GM12874 (cell line): ENCODE measurements around the gene PLPPR3.

ENCODE experiments used
- TF ChIP-seq, protein P1 (sequence below): IDR thresholded peaks from 2 replicates; pipeline ENCODE4 v1.5.1; 2011; ENCODE audit warnings: low read depth, mild to moderate bottlenecking, control low read depth, low read length, moderate library complexity; ENCODE audit not compliant: insufficient read depth

PLPPR3 gene

DNA sequence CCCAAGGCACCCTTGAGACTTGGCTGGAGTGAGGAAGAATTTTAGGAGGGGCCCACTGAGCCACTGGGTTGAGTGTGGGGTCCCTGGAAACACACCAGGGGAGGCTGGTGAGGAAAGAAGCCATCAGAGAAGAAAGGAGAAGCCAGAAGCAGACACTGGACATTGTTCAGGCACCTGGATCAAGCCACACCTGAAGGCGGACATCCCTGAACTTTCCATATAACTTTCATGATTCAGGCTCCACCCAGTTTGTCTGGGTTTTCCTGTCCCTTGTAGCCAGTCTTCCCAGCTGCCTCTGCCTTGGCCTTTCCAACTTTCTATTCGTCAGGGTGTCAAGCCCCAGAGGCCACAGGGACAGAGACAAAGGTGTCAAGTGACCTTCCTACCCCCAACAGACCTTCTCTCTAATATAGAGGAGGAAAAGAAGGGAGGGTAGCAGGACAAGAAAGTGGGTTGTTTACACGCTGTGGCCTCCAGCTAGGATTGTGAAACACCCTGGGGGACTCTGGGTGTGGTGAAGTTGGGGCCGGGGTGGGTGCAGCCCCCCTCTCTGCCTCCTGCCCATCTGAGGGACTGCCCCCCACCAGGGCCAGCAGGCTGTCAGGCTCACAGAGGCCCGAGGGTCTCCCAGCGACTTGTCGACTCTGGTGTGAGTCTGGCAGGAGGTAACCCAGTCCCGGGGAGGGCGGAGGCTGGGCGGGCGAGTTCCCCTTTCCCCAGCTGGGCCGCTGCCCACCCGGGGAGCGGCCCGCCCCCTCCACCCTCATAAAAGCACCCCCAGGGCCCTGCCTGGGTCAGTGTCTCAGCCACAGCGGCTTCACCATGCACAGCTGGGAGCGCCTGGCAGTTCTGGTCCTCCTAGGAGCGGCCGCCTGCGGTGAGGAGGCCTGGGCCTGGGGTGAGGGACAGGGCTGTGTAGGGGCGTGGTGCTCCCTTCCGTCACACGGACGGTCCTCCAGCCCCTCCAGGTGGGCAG, 37.4 kb upstream of the PLPPR3 start, which contains the start of gene CFD:
Gene CFD, plus strand, starts transcription at position 797 of the 976 bp plus-strand sequence. Its CDS starts 26 bp downstream, at position 823.
- TF ChIP-seq, protein P1, sequence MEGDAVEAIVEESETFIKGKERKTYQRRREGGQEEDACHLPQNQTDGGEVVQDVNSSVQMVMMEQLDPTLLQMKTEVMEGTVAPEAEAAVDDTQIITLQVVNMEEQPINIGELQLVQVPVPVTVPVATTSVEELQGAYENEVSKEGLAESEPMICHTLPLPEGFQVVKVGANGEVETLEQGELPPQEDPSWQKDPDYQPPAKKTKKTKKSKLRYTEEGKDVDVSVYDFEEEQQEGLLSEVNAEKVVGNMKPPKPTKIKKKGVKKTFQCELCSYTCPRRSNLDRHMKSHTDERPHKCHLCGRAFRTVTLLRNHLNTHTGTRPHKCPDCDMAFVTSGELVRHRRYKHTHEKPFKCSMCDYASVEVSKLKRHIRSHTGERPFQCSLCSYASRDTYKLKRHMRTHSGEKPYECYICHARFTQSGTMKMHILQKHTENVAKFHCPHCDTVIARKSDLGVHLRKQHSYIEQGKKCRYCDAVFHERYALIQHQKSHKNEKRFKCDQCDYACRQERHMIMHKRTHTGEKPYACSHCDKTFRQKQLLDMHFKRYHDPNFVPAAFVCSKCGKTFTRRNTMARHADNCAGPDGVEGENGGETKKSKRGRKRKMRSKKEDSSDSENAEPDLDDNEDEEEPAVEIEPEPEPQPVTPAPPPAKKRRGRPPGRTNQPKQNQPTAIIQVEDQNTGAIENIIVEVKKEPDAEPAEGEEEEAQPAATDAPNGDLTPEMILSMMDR = no peak

DNA sequence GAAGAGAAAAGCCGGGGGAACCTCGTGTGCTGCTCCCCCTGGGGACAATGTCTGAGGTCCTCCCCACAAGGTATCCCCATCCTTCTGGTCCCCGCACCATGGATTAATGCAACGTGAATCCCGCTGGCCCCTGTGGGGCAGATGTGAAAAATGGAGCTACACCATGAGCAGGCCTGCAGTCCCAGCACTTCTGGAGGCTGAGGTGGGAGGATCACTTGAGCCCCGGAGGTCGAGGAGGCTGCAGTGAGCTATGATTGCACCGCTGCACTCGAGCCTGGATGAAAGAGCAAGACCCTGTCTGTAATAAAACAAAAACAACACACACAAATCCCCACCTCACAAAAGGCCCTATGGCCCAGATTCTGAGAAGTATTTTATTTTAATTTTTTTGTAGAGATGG, 36.5 kb upstream of the PLPPR3 start:
- TF ChIP-seq, protein P1 = no peak

DNA sequence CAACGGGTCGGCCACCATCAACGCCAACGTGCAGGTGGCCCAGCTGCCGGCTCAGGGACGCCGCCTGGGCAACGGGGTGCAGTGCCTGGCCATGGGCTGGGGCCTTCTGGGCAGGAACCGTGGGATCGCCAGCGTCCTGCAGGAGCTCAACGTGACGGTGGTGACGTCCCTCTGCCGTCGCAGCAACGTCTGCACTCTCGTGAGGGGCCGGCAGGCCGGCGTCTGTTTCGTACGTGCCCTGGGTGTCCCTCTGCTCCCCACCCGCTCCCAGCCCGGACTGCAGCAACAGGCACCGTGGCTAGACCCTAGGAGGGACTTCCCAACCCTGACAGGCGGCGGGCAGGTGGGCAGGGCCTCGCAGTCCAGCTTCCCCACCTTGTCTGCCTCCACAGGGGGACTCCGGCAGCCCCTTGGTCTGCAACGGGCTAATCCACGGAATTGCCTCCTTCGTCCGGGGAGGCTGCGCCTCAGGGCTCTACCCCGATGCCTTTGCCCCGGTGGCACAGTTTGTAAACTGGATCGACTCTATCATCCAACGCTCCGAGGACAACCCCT, 33.9 kb upstream of the PLPPR3 start:
- TF ChIP-seq, protein P1 = no peak

DNA sequence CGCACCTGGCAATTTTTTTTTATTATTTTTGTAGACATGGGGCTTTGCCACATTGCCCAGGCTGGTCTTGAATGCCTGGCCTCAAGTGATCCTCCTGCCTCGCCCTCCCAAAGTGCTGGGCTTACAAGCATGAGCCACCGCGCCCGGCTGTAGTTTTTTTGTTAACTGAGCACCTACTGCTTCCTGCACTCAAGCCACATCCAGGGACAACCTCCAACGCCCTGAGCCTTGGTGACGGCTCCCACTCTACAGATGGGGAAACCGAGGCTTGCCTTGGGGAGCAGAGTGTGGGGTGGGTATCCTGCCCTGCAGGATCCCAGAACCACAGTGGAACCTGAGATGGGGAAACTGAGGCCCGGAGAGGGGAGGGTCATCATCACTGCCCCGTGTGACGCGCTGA, 33.4 kb upstream of the PLPPR3 start:
- TF ChIP-seq, protein P1 = no peak

DNA sequence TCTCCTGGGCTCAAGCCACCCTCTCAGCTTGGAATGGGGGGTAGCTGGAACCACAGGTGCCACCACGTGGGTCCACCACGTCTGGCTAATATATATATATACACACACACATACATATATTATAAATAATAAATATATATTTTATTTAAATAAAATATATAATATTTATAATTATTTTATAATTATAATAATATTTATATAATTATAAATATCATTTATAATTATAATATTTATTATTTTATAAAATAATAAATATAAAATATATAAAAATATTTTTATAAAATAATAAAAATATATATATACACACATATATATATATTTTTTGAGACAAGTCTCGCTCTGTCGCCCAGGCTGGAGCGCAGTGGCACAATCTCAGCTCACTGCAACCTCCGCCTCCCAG, 32.8 kb upstream of the PLPPR3 start:
- TF ChIP-seq, protein P1 = no peak

DNA sequence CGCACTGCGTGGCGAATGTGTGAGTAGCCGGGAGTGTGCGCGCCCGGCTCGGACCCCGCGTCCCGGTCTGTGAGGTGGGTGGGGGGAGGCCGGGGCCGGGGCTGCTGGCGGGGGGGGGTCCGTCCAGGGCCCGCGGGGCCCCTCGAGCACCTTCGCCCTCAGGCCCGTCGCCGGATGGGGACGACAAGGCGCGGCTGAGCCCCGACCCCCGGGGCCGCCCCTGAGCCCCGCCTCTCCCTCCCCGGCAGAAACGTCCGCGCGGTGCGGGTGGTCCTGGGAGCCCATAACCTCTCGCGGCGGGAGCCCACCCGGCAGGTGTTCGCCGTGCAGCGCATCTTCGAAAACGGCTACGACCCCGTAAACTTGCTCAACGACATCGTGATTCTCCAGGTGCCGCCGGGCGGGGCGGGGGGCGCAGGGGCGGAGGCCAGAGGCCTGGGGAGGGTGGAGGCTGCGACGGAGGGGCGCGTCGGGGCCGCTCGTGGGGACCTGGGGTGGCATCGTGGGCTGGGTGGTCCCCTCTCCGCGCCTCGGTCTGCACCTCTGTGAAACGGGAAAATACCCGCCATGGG, 31.3 kb upstream of the PLPPR3 start:
- TF ChIP-seq, protein P1 = no peak
